ENCODE results near the gene C2CD2.

Gene C2CD2

DNA sequence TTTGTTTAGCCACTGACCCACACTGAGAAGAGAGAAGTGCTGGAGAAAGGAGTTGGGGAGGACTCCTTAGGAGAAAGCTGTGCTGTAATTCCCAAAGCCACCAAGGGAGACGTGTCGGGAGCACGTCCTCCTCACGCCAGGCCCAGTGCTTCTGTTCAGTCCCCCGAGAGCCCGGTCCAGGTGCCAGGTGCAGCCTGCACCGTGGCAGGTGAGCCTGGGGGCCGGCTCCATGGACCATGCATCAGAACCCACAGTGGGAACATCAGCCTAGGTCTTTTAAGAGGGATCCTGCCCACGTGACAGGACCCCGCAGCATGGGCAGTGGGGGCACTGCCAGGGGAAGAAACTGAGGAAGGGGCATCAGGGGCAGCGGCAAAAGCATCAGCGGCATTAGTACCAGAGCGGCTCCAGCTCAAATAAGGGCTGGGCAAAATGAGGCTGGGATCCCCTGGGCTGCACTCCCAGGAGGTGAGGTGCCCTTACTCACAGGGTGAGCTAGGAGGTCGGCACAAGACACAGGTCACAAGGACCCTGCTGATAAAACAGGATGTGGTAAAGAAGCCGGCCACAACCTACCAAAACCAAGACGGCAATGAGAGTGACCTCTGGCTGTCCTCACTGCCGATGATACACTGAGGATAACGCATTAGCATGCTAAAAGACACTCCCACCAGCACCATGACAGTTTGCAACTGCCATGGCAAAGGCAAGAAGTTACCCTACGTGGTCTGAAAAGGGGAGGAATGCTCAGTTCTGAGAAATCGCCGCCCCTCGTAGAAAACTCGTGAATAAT lies 50.1 kb downstream of the C2CD2 start:
- no peak for DNase-seq

DNA sequence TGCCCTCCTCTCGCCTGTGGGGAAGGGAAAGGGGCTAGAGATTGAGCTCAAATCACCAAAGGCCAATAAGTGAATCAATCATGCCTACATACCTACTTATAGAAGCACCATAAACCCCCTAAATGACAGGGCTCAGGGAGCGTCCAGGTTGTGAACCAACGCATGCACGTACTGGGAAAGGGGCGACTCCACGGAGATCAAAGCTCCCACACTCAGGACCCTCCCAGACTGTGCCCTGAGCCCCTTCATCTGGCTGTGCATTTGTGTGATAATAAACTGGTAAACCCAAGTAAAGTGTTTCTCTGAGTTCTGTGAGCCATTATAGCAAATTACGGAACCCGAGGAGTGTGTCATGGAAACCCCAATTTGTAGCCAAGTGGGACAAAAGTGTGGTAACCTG lies 50.9 kb downstream of the C2CD2 start:
- no peak for DNase-seq

DNA sequence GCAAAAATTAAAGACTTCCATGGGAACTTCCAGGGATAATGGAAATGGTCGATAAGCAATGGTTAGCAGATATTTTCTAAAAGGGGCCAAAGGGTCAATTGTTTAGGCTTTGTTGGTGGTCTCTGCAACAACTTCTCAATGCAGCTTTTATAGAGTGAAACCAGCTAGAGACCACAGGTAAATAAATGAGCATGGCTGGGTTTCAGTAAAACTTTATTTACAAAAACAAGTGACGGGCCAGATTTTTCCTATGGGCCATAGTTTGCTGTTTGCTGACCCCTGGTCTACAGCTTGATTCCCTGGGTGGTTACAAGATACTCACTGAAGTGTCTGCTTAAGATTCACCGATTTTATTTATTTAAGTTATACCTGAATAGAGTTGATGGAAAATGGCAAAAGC lies 52.0 kb downstream of the C2CD2 start:
- DNase-seq = no peak

DNA sequence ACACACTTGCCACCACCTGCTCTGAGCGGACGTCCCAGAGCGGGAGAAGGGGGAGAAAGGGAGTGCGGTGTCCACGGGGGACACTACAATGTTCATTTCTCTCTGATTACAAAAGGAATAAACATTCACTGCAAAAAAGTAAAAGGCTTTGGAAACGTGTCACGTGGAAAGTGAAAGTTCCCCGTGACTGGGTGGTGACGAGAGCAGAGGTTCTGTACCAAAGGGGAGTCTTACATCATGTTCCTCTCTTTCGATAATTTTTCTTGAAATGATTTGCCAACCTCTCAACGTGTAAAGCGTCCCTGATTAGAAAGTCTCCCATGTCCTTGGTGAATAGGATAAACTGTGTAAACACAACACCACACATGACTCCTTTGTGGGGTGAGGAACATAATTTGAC lies 52.7 kb downstream of the C2CD2 start:
- DNase-seq = no peak

DNA sequence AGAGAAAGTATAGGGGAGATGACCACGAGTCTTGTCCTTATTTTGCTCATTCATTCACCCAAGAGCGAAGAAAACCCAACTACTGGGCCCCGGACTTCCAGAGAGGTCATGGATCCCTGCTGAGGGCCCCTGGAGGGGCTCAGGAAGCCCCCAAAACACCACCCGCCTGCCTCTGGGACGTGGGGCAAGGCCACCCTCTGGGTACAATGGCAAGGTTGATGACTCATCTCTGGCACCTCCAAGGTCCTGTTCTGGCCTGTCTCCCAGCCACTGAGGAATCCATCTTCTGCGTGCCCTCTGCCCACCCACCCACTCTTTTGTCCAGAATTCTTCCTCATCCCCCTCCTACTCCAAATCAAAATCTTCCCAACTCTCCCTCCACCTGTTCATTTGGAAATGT lies 53.4 kb downstream of the C2CD2 start:
- no peak for DNase-seq

DNA sequence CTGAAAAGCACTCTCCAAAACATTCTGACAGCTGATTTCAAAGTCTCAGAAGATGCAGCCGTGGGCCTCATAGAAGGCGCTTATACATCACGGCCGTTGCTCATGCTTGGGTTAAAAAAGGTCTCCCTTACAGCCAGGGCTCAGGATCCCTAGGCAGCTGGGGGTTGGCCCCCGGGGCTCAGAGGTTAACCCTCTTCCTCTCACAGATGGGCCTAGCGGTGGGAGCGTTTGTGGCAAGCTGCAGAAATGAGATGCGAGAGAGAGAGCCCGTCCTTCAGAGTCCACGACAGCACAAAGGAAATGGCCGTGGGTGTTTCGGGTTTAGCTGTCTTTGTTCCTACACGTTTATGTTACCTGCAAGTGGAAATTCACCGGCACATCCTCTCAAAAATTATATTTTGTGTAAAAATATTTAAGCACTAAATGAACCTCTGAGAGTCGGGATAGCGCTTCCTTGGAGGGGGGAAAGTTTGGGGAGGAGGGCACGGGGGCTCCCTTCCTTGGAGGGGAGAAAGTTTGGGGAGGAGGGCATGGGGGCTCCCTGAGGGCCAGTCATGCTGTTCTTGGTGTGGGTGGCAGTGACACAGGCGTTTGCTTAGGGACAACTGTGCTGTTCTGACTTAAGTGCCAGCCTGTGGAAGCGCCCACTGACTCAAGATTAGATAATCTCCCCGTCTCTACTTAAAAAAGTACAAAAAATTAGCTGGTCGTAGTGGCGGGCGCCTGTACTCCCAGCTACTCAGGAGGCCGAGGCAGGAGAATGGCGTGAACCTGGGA lies 54.2 kb downstream of the C2CD2 start:
- DNase-seq = no peak

DNA sequence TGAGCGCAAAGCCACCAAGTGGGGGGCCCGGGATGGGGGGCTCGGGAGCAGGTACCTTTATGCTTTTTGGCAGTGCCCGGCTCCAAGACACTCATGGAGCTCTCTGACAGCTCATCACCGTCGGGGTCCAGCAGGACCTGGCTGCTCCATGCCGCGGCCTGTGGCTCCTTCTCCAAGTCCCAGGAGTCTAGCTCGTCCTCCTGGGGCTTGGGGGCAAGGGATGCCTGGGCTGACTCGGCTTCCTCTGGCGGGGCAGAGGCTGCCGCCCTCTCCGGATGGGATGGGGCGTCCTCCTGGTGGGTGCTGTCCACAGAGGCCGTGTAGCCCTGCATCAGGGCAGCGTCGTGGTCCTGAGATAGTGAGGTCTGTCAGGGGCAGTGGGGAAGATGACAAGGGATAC lies 54.8 kb downstream of the C2CD2 start:
- no peak for DNase-seq

DNA sequence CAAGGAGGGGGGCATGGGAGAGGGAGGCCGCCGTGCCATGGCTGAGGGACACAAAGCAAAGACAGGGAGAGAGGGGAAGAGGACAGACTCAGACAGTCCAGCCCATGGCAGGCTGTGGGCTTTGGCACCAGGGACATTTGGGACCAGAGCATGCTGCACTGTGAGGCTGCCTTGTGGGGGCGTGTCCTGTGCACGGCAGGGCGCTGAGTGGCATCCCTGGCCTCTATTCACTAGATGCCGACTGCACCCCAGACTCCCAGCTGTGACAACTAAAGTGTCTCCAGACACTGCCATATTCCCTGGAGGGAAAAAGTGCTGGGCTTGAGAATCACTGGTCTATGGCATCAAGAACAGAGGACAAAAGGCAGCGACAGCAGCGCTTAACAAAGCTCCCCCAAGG lies 56.1 kb downstream of the C2CD2 start:
- DNase-seq = no peak

DNA sequence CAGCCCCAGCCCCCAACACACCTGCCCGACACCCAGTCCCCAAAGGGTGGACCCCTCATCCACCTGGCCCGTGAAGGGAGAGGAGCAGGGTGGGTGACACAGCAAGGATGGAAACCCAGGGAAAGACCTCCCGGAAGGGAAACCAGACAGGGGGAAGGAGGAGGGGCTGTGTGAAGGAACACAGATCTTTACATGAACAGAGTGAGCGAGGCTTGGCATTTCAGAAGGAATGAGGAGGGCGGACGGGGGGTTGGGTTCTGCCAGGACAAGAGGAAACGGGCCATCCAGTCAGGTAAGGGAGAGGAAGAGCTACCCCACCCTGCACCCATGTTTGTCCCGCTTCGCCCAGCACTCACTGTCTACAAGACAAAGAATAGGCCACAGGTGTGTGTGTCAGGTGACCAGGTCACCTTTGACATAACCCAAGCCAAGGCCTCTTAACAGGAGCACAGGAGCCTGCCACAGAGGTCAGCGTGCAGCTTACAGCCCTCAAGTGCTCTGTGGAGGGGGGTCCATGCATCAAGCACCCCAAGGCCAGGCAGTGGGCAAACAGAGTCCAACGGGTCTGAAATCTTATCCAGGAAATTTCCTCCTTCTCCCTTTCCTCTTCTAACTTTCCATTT lies 56.7 kb downstream of the C2CD2 start:
- DNase-seq = no peak

DNA sequence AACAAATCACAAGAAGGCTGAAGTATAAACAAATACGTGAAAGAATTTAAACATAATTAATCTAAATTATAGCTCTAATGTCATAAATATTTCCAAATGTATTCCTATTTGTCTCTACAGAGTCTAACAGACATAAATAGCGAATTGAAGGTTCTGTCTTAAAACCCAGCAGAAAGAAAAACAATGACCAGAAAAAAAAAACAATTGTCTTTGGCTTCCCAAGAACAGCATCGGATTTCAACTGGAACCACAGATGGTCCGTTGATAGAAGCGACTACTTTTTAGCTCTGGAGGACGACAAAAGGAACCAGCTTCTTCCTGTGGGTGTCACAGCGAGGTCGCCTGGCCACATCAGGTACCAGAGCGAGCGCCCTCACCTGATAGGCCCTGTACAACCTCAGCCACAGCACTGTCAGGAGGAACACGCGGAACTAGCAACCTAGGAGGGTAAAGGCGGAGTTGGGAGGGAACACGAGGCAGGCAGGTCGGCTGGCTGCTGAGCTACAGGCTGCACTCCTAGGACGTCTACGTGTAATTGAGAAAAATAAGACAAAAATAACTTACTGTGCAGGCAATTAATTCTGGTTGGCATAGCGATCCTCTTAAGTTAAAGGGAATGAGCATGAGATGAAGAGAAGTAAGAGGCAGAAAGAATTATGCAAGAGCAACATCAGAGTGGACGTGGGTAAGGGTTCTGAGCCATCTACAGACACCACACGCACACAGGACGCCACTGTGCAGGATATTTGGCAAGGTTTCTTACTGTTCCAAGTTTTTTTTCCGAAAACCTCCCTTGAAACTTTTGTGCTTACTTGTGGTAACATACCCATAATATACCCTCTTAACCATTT lies 58.0 kb downstream of the C2CD2 start:
- no peak for DNase-seq

DNA sequence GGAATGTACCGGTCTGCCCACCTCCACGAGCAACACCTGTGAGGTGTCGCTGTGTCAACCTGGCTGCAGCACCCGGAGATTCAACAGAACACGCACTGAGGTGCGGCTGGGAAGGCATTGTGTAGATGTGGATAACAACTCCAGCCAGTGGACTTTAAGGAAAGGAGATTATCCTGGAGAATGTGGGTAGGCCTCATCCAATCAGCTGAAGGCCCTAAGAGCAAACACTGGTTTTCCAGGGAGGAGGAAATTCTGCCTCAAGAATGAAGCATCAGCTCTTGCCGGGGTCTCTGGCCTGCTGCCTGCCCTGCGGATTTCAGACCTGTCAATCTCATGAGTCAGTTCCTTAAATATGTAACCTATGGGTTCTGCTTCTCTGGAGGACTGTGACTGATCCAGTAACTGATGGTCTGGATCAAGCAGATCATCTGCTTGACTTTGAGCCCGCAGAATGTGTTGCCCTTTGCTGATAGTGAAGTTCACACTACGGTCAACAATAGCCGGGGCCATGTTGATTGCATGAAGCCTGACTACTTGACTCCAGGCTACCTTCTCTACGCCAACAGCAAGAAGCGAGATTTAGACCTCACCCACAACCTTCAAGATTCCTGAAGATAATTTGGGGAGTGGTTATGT lies 58.8 kb downstream of the C2CD2 start:
- DNase-seq = no peak

DNA sequence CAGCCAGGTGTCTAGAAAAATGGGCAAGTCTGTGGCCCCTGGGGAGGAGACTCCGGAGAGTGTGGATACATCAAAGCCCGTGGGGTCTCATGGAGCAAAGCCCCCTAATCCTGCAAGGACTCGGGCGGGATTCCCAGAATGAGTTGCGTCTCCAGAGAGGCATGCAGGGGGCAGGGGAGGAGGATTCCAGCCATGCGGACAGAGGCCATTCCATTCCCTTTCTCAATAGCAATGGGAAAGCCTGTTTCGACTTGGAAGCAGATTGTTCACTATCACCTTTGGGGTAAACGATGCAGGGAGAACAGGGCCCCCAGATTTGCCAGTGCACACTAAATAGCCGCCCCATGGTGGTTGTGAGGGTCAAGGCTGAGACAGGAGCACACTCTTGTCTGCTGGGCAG lies 59.3 kb downstream of the C2CD2 start:
- no peak for DNase-seq

DNA sequence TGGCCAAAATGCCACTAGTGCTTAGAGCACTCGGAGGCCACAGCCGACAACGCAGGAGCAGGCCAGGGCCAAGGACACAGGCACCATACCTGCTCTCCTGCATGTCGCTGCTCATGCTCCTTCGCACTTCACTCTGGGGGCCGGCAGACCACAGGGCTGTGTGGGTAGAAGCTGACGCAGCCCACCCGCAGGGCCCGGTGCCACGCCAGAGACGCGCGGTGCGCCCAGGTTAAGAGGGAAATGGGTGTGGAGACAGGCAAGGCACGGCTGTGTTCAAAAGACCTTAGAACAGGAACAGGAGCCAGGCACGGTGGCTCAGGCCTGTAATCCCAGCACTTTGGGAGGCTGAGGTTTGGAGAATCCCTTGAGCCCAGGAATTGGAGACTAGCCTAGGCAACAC lies 61.1 kb downstream of the C2CD2 start:
- DNase-seq = no peak

DNA sequence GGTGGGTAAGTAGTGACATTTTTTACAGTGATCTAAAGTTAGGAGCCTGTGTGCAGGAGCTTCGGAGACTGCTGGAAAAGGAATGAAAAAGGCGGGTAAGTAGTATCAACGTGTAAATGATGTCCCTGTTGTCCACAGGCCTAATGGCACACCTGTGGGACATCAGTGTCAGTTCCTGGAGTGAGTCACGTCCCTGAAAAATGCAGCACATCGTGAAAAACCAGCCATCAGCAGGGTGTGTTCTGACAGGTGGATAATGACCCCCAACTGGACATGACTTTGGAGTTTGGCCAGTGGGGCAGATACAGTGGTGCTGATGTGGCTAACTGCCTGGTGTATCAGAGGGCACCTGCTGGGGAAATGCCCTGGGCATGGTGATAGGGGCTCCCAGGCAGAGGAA lies 62.7 kb downstream of the C2CD2 start:
- no peak for DNase-seq

DNA sequence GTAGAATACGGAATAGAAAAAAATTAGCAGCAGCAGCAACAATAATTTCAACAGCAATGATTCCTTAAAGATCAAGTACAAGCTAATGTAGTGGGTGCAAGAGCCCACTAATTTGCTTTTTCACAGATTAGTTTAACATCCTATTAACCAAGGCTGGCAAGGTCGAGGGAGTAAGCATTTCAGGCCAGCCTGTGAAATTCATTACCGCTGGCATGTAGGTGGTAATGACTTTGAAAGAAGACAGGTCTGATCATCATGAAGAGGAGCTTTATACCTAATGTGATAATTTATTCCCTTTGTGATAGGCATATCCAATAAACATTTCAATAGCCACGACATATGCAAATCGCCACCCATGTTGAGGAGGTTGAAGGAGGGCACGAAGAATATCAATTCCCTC lies 63.5 kb downstream of the C2CD2 start:
- DNase-seq = no peak

DNA sequence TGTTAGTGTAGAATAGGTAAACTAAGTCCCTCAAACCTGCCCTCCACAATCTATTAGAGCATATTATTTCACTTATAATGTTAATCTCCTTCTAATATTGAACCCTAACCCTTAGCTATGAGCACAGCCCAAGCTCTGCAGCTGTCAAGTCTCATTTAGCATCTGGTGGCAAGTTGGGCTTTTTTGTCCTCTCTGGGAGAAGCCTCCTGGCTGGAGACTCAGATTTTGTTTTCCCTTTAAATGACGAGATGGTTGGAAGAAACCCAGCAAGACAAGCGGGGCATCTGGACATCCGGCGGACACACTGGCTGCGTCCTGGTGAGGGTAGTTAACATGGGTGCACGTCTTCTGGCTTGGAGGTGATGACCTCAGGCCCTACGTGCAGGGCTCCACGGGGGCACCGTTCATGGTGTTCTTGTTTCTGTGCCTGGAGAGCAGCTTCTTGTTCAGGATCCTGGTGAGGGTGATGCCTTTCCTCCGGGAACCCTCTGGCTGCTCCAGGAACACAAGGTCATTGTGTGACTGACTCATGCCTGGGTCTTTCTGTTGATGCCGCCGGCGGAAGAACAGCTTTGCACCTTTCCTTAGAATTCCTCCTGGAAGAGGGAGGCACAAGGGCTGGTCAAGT lies 65.0 kb downstream of the C2CD2 start:
- no peak for DNase-seq

DNA sequence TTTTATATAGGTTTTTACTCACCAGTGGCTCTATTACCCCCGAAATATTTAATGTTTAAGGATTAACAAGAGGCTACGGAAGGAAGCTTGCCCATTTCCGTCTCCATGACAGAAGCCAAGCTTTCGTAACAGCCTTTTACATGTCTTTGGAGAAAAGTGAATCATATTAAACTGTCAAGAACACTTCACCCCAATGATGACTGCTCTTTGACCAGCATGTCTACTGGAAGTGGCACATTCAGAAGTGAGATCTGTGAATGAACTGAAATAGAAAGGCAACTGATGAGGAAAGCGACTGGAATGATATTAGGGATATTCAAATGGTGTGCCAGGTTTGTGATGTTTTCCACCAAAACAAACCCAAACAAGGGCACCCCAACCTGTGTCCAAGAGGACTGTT lies 66.2 kb downstream of the C2CD2 start:
- no peak for DNase-seq

DNA sequence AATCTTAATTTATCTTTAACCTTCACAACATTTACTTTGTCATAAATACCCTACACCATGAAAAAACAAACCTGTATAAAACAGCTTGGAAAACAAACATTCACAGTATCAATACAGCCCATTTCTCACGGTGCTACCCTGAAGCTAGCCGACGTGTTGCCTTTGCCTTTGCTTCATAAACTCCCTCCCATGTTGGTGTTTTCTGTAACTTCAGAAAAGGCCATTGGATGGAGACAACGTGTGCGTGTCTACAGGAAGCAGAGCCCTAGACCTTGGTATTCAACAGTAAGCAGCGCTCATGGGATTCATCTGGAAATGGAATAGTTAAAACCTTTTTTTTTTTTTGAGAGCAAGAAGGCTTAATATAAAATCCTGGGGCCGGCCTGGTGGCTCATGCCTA lies 67.5 kb downstream of the C2CD2 start:
- DNase-seq = no peak

DNA sequence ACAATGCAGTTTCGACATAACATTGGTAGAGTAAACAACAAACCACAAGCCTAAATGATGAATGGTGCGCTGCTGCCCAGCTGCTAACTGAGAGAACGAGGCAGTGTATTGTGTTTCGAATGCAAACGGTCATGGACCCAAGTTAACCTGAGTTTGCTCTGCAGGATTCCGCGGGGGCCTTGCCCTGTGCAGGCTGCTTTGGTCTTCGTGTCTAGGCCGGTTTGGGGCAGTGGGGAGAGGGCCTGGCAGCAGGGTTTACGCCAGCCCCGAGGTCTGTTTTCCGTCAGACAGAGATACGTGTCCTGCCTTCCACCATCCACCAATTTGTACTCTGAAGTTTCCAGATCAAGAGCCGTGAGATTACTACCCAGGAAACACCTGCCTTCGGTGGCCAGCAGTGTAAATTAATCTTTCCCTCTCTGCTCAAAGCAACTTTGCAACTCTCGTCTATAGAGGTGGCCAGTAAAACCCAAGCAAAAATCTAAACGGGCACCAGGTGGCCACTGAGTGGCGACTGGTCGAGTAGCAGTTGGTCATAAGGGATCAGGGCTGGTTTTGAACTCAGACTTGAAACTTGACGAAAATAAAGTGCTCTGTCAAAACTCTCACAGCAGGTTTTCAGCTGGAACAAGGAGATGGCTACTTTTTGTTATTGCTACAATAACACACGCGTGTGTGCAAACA lies 68.3 kb downstream of the C2CD2 start:
- no peak for DNase-seq

DNA sequence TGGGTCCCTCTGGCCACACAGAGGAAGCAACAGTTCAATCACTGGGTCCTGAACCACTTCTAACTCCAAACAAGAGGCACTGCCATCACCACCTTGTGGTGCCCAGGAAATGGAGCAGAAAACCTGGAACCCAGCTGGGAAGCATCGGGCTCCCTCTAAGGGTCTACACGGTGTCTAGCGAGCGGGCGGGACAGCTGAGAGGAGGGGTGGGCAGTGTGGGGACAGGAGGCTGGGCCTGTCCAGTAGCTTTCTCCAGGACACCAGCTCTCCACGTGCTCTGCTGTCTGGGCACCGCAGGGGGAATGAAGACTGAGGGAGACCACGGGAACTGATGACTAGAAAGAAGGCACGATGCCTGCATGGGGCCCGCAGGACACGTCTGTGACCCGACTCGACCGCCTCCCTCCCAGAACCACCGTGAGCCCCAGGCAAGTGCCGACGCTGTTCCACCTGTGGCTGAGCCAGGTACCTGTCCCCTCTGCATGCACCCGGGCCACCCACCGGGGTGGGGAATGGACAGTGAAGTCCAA lies 69.3 kb downstream of the C2CD2 start:
- no peak for DNase-seq

DNA sequence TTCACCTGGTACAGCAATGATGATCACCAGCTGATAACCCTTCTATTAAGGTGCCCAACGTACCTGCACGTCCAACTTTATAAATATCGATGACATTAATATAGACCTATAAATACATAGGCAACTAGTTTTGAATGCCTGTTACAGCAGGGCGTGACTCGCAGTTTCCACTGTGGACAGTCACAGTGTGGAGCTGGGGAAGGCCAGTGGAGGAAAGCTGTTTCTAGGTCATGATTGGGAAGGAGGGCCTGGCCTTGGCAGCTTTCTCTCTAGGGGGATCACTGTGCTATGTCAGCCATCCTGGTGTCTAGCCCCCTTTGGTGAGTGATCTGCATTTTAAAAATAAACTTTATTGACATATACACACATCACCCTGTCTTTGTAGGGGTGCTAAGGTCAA lies 70.2 kb downstream of the C2CD2 start:
- no peak for DNase-seq

Measured in NCI-H2029 treated with DMSO at 0.1 percent for 48 hours (cell line).